Kasumi-1 (cell line): ENCODE results near the gene HSF5.
"Not testable (repeated sequence)": the region's sequence is repeated elsewhere in the genome, so short reads cannot be mapped to it uniquely, and the experiment has no call there.

ENCODE experiments used
- DNase-seq, 2 experiments: peaks; one replicate each; lab custom pipeline; 2025; lab: John Stamatoyannopoulos, UW

HSF5 gene

DNA sequence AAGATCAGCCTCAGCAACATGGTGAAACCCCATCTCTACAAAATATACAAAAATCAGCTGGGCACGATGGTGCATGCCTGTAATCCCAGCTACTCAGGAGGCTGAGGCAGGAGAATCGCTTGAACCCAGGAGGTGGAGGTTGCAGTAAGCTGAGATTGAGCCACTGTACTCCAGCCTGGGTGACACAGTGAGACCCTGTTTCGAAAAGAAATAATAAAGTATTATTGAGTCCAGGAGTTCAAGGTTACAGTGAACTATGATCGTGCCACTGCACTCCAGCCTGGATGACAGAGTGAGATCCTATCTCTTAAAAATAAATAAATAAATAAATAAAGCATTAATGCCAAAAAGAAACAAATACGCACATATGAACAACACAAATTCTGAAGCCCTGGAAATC is 6.4 kb downstream of the HSF5 start:
- DNase-seq, result not testable (repeated sequence)

DNA sequence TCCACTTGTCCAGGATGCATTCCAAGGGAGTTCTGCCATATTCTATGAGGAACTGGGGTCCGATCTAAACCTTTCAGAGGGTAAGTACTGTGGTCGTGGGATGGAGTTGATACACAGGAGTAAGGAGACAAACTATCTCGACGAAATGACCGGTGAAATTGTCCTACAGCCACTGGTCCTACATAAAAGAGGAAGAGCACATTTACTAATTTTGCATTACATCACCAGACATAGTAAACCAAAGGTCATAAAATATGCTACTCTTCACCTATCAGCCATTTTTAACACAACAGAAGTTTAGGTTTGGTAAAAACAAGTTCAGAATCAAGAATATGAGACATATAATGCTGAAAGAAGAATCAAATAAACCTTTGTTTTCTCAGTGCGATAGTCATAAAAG is 8.1 kb downstream of the HSF5 start:
- DNase-seq, result no peak

DNA sequence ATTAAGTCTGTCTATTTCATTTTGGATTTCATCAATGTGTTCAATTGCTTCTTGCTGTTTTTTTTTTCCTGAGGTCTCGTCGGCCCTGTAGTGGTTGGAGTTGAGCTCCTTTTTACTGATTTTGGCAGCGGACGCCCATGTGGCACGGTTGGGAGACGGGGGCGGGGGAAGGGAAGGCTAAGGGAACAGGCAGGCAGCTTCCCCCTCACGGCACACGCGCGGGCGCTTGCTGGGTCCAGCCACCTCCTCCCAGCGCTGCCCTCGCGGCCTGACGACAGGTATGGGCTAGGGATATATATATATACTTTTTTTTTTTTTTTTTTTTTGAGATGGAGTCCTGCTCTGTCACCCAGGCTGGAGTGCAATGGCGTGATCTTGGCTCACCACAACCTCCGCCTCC is 11.4 kb downstream of the HSF5 start:
- no peak for DNase-seq

DNA sequence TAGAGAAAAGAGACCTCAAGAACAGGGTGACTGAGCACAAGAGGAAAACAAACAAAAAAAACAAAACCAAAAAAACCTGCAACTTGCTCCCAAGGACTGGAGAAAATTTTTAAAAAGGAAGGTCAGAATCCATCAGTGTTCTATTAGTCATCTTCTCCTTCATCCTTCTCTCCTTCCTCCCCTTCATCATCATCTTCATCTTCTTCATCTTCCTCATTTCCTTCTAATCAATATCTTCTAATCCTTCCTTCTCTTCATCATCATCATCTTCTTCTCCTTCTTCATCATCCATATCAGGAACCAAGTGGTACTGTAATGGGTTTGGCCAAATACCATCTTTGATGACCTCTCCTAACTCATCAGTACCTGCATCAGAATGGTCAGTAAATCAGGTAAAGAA is 12.2 kb downstream of the HSF5 start:
- no peak for DNase-seq

DNA sequence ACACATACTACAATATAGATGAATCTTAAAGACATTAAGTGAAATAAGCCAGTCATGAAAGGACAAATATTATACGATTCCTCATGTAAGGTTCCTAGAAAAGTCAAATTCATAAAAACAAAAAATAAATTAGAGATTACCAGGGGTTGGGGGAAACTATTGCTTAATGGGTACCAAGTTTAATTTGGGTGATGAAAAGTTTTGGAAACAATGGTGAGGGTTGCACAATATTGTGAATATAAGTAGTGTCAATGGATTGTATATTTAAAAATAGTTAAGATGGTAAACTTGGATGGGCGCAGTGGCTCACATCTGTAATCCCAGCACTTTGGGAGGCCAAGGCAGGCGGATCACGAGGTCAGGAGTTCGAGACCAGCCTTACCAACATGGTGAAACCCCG is 17.9 kb downstream of the HSF5 start:
- no peak for DNase-seq

DNA sequence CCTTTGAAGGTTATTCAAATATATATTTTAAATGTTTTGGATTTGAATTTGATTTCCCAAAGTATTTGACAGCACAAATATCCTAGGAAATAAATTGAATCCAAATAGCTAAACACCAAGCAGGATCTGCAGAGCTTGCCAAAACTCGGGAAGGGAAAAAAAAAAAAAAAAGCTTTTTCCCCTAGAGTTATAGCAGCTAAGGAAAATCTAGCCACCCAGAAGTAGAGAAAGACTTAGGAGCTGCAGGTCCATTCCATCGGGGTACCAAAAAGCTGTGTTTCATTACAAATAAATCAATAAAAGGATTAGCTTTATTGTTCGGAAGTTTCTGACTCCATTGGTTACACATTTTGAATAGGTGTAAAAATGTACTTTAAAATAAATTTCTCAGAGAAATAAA is 19.3 kb downstream of the HSF5 start:
- DNase-seq, result no peak

DNA sequence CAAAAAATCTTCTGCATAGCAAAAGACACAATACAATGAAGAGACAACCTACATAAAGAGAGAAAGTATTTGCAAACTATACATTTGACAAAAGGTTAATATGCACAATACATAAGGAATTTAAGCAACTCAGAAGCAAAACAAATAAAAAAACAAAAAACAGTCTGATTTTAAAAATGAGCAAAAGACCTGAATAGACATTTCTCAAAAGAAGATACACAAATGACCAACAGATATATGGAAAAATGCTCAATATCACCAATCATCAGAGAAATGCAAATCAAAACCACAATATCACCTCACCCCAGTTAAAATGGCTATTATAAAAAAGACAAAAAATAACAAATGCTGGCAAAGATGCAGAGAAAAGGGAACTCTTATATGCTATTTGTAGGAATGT is 32.7 kb downstream of the HSF5 start:
- DNase-seq, result no peak

DNA sequence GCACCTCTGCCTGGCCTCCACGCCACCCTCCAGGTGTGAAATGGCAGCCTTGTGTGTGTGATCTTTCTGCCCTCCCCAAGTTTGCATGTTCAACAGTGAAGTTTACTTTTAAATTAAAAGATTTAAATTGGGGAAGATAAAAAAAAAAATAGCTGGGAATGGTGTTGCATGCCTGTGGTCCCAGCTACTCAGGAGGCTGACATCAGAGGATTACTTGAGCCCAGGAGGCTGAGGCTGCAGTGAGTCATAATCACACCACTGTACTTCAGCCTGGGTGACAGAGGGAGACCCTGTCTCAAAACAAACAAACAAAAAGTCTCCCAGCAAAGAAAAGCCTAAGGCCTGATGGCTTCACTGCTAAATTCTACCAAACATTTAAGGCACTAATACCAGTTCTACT is 35.5 kb downstream of the HSF5 start:
- DNase-seq, result no peak

DNA sequence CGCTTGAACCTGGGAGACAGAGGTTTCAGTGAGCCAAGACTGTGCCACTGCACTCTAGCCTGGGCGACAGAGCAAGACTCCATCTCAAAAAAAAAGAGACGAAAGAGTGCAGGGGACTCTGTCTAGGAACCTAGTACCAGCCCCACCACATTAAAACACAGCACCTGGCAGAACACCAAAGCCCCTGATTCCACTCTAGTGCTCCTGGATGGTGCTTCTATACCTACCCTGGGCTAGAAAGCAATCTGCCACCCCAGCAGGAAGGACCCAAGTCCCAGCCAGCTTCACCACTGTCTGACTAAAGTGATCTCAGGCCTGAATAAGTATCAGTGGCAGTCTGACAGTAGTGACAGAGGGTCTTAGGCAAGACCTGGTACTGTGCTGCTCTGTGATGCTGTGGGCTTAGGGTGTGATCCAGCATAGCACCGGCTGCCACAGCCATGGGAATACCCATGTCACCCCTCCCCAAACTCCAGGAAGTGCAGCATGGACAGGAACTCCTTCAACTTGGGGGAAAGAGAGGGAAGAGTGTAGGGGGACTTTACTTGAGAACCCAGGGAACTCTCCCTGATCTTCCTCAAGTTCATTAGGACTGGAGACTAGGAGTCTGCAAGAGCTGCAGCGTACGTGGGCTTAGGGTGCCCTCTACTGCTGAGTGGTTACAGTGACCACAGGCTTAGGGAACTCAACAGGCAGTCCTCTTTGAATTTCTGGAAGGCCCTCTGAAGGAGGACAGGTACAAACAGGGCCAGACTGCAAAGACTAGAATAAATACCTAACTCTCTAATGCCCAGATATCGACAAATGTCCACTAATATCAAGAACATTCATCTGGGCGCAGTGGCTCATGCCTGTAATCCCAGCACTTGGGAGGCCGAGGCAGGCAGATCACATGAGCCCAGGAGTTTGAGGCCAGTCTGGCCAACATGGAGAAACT is 40.9 kb downstream of the HSF5 start:
- DNase-seq, result peak; percentile 91 to 93

DNA sequence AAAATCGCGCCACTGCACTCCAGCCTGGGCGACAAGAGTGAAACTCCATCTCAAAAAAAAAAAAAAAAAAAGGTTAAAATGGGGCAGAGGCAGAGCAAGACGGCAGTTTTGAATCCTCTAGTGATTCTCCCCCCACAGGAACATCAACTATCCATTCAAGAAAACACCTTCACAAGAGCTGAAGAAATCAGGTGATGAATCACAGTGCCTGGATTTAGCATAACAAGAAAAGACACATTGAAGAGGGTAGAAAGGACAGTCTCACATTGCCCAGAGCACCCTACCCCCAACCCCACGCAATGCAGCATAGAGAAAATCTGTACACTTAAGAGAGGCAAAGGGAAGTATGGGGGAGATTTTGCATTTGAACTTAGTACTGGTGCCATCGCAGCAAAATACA is 42.1 kb downstream of the HSF5 start:
- no peak for DNase-seq

DNA sequence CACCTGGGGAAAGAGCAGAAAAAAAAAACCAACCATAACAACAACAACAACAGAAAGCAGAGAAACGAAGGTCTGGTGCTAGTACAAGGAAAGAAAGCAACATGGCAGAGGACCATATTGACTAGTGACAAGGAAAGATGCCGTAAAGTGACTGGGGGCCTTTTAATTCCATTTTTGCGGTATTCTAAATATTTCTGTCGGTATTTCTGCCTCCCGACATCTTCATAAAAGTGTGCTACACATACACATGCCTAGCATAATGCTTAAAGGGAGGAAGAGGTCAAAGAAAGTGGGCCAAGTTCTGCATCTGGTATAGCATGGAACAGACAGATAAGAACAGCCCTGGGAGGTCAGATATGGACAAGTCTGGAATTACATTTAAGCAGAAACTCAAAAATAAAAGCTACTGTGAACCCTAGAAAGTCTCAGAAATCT is 51.4 kb downstream of the HSF5 start:
- no peak for DNase-seq

DNA sequence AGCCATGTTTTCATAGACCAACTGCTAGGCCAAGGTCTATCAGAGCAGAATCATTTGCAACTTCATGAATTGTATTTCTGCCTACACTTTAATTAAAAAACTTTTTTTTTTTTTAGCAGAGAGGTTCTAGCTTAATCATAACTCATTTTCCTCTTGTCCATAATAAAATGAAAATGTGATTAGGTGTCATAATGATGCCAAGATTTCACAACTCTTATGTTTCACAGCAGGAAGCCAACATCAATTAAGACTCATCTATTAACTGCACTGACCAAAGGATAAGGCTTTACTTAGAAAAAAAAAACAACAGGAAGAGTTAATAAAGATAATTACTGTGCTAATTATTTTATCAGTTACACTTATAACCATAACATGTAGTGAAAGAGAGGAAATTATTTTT is 52.0 kb downstream of the HSF5 start:
- no peak for DNase-seq

DNA sequence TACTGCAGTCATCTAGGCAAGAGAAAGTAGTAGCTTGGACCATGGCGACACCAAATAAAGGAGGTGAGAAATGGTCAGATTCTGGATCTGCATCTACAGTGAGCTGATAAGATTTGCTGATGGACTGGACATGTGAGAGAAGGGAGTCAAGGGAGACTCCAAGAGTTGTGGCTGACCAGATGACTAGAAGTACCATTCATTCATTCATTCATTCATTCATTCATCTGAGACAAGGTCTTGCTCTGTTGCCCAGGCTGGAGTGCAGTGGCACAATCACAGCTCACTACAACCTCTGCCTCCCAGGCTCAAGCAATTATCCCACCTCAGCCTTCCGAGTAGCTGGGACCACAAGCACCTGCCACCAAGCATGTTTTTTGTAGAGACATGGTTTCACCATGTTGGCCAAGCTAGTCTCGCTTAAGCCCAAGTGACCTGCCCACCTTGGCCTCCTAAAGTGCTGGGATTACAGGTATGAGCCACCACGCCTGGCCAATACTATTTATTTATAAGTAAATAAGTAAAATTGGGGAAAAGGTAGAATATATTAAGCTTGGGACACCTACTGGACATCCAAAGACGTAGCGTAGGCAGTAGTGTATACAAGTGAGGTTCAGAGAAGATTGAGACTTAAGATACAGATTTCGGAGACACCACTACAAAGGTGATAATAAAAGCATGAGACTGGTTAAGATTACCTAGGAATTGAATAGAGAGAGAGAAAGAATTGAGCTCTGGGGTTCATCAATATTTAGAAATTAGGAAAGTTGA is 55.2 kb downstream of the HSF5 start:
- DNase-seq, result peak; percentile 20 to 38

DNA sequence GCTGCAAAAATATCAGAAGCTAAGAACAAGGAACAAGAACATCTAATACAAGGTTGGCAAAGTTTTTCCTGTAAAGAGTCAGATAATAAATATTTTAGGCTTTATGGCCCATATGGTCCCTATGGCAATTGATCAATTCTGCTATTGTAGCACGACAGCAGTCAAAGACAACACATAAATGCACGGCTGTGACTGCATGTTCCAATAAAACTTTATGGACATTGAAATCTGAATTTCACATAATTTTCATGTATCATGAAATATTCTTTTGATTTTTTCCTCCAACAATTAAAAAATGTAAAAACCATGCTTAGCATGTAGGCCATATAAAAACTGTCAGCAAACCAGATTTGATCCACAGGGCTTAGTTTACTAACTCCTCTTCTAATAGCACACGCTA is 60.4 kb downstream of the HSF5 start:
- no peak for DNase-seq

DNA sequence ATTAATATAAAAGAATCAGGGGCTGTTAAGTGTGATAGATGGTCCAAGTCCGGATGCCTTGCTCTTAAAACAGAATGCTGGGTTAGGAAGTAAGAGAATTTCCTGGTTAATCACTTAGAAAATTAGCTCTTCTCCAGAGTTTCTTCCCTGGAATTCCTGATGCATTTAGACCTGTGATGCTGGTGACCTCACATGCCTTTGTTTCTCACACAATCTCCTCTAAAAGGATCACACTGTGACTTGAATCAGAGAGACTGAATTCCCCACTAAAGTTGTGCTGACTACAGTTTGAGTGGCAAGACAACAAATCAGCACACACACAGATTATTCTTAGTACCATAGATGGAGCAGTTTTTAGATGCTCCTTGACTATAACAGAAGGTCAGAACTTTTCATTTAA is 66.5 kb downstream of the HSF5 start:
- no peak for DNase-seq

DNA sequence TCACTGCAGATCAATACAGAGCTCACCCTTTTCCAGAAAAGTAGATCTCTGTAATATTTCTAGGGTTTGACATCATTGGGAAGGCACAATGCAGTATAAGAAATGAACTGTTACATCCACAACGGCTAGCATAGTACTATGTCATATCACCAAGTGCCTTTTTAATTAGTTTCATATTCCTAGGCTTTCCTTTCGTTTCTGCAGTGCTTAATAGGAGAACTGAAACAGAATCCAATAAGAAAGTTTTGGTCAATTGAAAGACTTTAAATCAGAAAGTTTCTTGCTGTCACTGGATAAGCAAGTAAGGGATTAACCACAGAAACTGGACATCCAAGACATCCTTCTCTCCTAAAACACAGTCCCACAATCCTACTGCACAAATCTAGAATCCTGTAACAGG is 67.4 kb downstream of the HSF5 start:
- DNase-seq, result no peak

DNA sequence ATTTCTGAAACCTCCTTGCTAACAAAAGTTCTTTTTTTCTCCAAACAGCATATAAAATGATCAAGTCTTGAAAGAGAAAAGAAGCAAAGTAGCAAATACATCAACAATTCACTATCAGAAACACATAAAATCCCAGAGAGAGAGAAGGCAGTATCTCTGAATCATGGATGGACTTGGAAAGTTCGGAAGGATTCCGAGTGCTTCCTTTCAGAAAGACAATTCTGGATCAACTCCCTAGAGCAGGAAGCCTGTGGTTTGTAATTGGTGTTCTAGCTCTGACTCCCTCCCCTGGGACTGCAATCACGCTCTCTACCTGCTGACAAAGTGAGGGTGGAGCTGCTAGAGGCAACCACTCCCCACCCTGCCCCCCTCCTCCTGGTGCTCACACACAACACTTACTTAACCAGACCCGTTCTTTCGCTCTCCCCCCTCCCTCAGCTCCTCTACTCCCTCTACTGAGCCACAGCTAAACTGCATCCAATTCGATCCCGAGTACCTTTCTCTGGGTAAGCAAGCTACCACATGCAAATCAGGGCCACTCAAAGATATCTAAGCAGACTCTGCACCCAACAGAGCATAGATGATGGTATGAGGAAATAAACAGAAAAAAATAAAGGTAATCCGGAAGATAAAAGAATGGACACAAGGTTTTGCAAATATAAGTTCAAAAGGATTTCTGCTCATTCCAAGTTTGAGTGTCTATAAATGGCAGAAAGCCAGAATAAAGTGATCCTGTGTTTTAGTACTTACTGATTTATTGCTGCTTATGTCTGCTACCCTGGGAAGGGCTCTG is 70.7 kb downstream of the HSF5 start, which contains the start of gene RNF43:
RNF43 (minus strand) TSS at position 235 of the 793 bp plus-strand sequence. CDS start 1,957 bp downstream, outside the sequence.
- DNase-seq, result peak; percentile 91 to 93

DNA sequence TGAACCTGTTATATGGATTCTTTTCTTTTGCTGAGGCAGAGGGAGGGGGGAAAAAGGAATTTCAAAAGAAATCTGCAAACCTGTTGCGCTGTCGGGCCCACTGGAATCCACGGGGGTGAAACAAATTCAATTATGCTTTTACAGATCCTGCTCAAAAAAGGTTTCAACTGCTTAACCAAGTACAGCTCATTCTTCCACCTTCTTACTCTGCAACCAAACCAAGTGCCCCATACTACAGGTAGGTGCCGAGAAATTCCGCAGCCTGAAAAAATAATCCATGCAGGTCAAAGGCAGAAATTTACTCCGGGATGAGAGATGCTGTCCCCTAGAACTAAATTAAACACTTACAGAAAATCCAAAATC is 71.3 kb downstream of the HSF5 start:
- DNase-seq, result no peak

DNA sequence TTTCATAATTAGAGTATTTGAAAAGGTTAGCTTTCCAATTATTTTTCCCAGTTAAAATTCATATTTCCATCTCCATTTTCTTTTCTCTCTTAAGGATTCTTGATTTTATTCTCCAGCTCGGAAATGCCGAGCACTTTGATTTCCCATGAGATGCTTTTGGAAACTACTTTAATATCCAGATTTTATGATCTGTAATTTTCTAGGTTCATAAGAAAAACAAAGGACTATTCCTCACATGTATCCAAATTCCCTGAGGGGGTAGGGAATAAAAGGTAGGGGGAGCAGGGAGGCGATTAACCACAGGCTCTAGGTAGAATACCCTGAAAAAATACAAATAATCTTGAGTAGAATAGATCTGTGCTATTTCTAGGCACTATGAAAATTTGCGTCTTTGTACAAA is 71.8 kb downstream of the HSF5 start:
- no peak for DNase-seq

DNA sequence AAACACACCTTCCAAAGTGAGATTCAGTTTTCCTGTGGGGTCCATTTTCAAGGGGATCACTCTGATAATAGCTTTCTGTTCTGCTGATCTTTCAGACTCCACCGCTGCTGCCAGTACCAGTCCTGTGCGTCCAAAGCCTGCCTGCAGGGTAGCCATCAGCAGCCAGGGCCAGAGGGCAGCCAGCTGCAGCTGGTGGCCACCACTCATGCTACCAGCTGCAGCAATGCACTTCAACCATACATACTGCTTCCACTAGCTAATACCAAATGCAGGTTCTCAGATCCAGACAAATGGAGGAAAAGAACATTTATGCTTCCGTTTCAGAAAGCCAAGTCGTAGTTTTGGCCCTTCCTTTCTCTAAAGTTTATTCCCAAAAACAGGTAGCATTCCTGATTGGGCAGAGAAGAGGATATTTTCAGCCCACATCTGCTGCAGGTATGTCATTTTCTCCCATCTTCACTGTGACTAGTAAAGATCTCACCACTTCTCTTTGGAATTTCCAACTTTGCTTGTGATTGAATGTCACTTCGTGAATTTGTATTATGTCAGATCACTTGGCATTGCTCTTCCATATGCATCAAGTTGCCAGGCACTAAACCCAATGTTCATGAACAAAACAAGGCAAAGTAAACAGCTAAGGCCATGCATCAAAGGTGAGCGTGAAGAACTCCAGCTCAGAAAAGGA is 72.7 kb downstream of the HSF5 start:
- DNase-seq, result no peak

DNA sequence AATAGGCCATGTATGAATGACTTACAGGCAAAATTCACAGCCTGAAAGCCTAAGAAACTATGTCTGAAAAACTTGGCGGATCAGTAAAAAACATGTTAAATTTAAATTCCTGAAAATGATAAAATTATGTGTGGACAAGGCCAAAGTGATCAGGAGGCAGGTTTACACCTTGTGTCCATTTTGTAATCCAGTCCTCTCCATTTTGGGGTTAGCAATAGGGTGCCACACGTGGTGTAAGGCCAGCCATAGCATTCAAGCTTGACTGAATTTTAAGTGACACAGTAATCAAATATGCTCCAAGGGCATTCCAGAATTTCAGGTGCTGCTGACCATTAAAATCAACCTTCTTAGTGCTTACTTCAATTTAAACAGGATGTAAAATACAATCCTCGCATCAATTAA is 73.6 kb downstream of the HSF5 start:
- no peak for DNase-seq

DNA sequence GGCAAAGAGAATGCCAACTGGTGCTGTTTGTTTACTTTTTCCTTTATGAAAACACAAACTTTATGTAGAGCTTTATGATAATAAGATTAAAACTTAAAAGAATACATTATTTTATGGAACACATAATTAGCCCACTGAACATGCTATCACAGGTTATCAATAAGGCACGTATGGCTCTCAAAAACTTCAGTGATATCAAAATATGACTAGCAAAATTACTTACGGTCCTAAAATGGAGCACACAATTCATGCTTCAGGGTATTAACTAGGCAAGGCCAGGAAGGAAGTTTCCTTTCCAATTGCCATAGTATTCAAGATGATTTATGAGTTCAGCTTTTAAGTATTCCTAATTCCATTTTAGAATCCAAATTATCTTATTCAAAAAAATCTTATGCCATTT is 74.5 kb downstream of the HSF5 start:
- DNase-seq, result no peak
